Fibroblast of the conjunctiva (primary cell): ENCODE data around the gene GLIPR1L1.
"Not testable (repeated sequence)": the region's sequence is repeated elsewhere in the genome, so short reads cannot be mapped to it uniquely, and the experiment has no call there.

Experiments
- DNase-seq: peaks from one replicate; pipeline ENCODE4 v3.0.0-alpha.2; 2010; ENCODE audit warnings: low read depth

Gene GLIPR1L1

GRCh38 chr12:75334384-75335030 lies at the start of gene GLIPR1L1:
GLIPR1L1 (plus strand) TSS chr12:75334670; CDS start chr12:75334729, 59 bp downstream.
- DNase-seq, result peak; percentile 83

GRCh38 chr12:75288860-75289259 lies 45.6 kb upstream of the GLIPR1L1 start:
- no peak for DNase-seq

GRCh38 chr12:75289753-75290152 lies 44.7 kb upstream of the GLIPR1L1 start:
- peak; percentile 3 for DNase-seq

- DNase-seq, result no peak
Observed at GRCh38 chr12:75291014-75291413, 43.5 kb upstream of the GLIPR1L1 start.

- no peak for DNase-seq
Observed at GRCh38 chr12:75294336-75294735, 40.1 kb upstream of the GLIPR1L1 start.

- DNase-seq, result no peak
Observed at GRCh38 chr12:75294797-75295196, 39.7 kb upstream of the GLIPR1L1 start.

GRCh38 chr12:75302225-75302624 lies 32.2 kb upstream of the GLIPR1L1 start:
- DNase-seq, result no peak

- DNase-seq, result no peak
Observed at GRCh38 chr12:75302781-75303180, 31.7 kb upstream of the GLIPR1L1 start.

- no peak for DNase-seq
Observed at GRCh38 chr12:75305412-75306332, 28.8 kb upstream of the GLIPR1L1 start.

GRCh38 chr12:75308279-75308678 lies 26.2 kb upstream of the GLIPR1L1 start:
- DNase-seq, result no peak

- DNase-seq, result no peak
Observed at GRCh38 chr12:75311369-75311768, 23.1 kb upstream of the GLIPR1L1 start.

- peak; percentile 12 for DNase-seq
Observed at GRCh38 chr12:75315518-75315917, 19.0 kb upstream of the GLIPR1L1 start.

- DNase-seq, result no peak
Observed at GRCh38 chr12:75317784-75318183, 16.7 kb upstream of the GLIPR1L1 start.

GRCh38 chr12:75322464-75322863 lies 12.0 kb upstream of the GLIPR1L1 start:
- peak; percentile 1 for DNase-seq

GRCh38 chr12:75323663-75324062 lies 10.8 kb upstream of the GLIPR1L1 start:
- DNase-seq, result no peak

- no peak for DNase-seq
Observed at GRCh38 chr12:75327642-75328041, 6.8 kb upstream of the GLIPR1L1 start.

- peak; percentile 29 for DNase-seq
Observed at GRCh38 chr12:75329918-75330826, 4.3 kb upstream of the GLIPR1L1 start, which contains the start of gene CAPS2. CAPS2 (minus strand) TSS chr12:75330324; CDS start chr12:75326498, 3,826 bp downstream.

GRCh38 chr12:75337905-75338304 lies 3.4 kb downstream of the GLIPR1L1 start:
- no peak for DNase-seq

GRCh38 chr12:75341873-75342272 lies 7.4 kb downstream of the GLIPR1L1 start:
- DNase-seq, result no peak

- no peak for DNase-seq
Observed at GRCh38 chr12:75345531-75345930, 11.1 kb downstream of the GLIPR1L1 start.

- DNase-seq, result not testable (repeated sequence)
Observed at GRCh38 chr12:75346215-75346614, 11.7 kb downstream of the GLIPR1L1 start.

GRCh38 chr12:75349946-75350345 lies 15.5 kb downstream of the GLIPR1L1 start:
- DNase-seq, result no peak
